Activated T-helper 17 cell treated with anti-CD3 and anti-CD28 coated beads, Interleukin-2, amount 50 U/mL, for 72 hours (primary cell): ENCODE results near the gene REG4. TPM values are rescaled to one million over a fixed set of nuclear protein-coding genes. Genes with fewer than 3 reads are reported as not detected.
A peak's percentile ranks its signal among the peaks of the same experiment; 100 is the strongest.

Source experiments
- ATAC-seq: fragments of 150-1000 bp; cut with Tn5 transposase; replicated peaks from 2 replicates; pipeline ENCODE4 v1.10.0; 2021; ENCODE audit warnings: mild to moderate bottlenecking, moderate library complexity
- H3K27ac Mint-ChIP-seq: one replicate; pipeline ENCODE4 v1.8.0; 2022; ENCODE audit warnings: mixed read lengths
- H3K27me3 Mint-ChIP-seq: one replicate; pipeline ENCODE4 v1.8.0; 2022; ENCODE audit warnings: mixed read lengths
- H3K36me3 Mint-ChIP-seq: one replicate; pipeline ENCODE4 v1.8.0; 2022; ENCODE audit warnings: low read depth, mild to moderate bottlenecking, mixed read lengths
- H3K4me1 Mint-ChIP-seq: one replicate; pipeline ENCODE4 v1.8.0; 2022; ENCODE audit warnings: mixed read lengths
- H3K4me3 Mint-ChIP-seq: one replicate; pipeline ENCODE4 v1.8.0; 2022; ENCODE audit warnings: mild to moderate bottlenecking, mixed read lengths
- H3K9me3 Mint-ChIP-seq: one replicate; pipeline ENCODE4 v1.8.0; 2022; ENCODE audit warnings: mixed read lengths
- total RNA-seq, 2 donors: library from RNA; stranded (reverse); gene quantifications; one replicate each; pipeline ENCODE4 v1.2.3, GENCODE V29; 2022

REG4 gene
- total RNA-seq, 2 donors from 2014 or later: 1.4 TPM; not detected in 1

- no peaks in the 10 kb centered on the region for H3K9me3 Mint-ChIP-seq
- peaks cover 11% of the 10 kb centered on the region for H3K27me3 Mint-ChIP-seq
- H3K36me3 Mint-ChIP-seq: no peaks in the 10 kb centered on the region
- no peak overlapping the region for H3K27ac Mint-ChIP-seq
- H3K4me1 Mint-ChIP-seq: no peaks in the 10 kb centered on the region
- no peak for ATAC-seq
- H3K4me3 Mint-ChIP-seq: no peak overlapping the region
Observed at GRCh38 chr1:119818181-119818580, 6.9 kb upstream of the REG4 start.

GRCh38 chr1:119816407-119816806 lies 5.1 kb upstream of the REG4 start:
- Mint-ChIP-seq H3K27me3 (peaks cover 10% of the 10 kb centered on the region), H3K27ac (no peak overlapping the region), H3K4me3 (no peak overlapping the region), H3K9me3 (no peaks in the 10 kb centered on the region), H3K4me1 (no peaks in the 10 kb centered on the region), H3K36me3 (no peaks in the 10 kb centered on the region)
- ATAC-seq: no peak

GRCh38 chr1:119815928-119816327 lies 4.7 kb upstream of the REG4 start:
- Mint-ChIP-seq H3K27ac (no peak overlapping the region), H3K4me3 (no peak overlapping the region), H3K4me1 (no peaks in the 10 kb centered on the region), H3K27me3 (peaks cover 7% of the 10 kb centered on the region), H3K36me3 (no peaks in the 10 kb centered on the region), H3K9me3 (no peaks in the 10 kb centered on the region)
- ATAC-seq: no peak

- peaks cover 6% of the 10 kb centered on the region for H3K27me3 Mint-ChIP-seq
- H3K36me3 Mint-ChIP-seq: no peaks in the 10 kb centered on the region
- no peak for ATAC-seq
- no peak overlapping the region for H3K4me3 Mint-ChIP-seq
- H3K27ac Mint-ChIP-seq: no peak overlapping the region
- H3K4me1 Mint-ChIP-seq: no peaks in the 10 kb centered on the region
- no peaks in the 10 kb centered on the region for H3K9me3 Mint-ChIP-seq
Observed at GRCh38 chr1:119815361-119815760, 4.1 kb upstream of the REG4 start.

- Mint-ChIP-seq H3K4me1 (no peaks in the 10 kb centered on the region), H3K27me3 (peaks cover 6% of the 10 kb centered on the region), H3K36me3 (no peaks in the 10 kb centered on the region), H3K27ac (no peak overlapping the region), H3K4me3 (no peak overlapping the region), H3K9me3 (no peaks in the 10 kb centered on the region)
- ATAC-seq: no peak
Observed at GRCh38 chr1:119814288-119814687, 3.0 kb upstream of the REG4 start.

- Mint-ChIP-seq H3K27me3 (peaks cover 18% of the 10 kb centered on the region), H3K4me3 (no peak overlapping the region), H3K4me1 (no peaks in the 10 kb centered on the region), H3K27ac (no peak overlapping the region), H3K36me3 (no peaks in the 10 kb centered on the region), H3K9me3 (no peaks in the 10 kb centered on the region)
- ATAC-seq: no peak
Observed at GRCh38 chr1:119811985-119812557, 811 bp upstream of the REG4 start.

GRCh38 chr1:119808972-119809550 lies 2.2 kb downstream of the REG4 start:
- Mint-ChIP-seq H3K27me3 (peaks cover 31% of the 10 kb centered on the region), H3K9me3 (no peaks in the 10 kb centered on the region)

GRCh38 chr1:119808491-119808890 lies 2.8 kb downstream of the REG4 start:
- peaks cover 31% of the 10 kb centered on the region for H3K27me3 Mint-ChIP-seq

More at GRCh38 chr1:119808972-119809550, 2.2 kb downstream of the REG4 start:
- Mint-ChIP-seq H3K4me1 (no peaks in the 10 kb centered on the region), H3K27ac (no peak overlapping the region), H3K4me3 (no peak overlapping the region), H3K36me3 (no peaks in the 10 kb centered on the region)
- ATAC-seq: peak; percentile 74

GRCh38 chr1:119806489-119806888 lies 4.8 kb downstream of the REG4 start:
- no peak overlapping the region for H3K4me3 Mint-ChIP-seq
- H3K4me1 Mint-ChIP-seq: no peaks in the 10 kb centered on the region
- H3K9me3 Mint-ChIP-seq: no peaks in the 10 kb centered on the region
- no peak overlapping the region for H3K27ac Mint-ChIP-seq
- H3K27me3 Mint-ChIP-seq: peaks cover 31% of the 10 kb centered on the region
- no peaks in the 10 kb centered on the region for H3K36me3 Mint-ChIP-seq
- ATAC-seq: no peak

More at GRCh38 chr1:119808491-119808890, 2.8 kb downstream of the REG4 start:
- no peaks in the 10 kb centered on the region for H3K4me1 Mint-ChIP-seq
- H3K27ac Mint-ChIP-seq: no peak overlapping the region
- ATAC-seq: no peak
- no peaks in the 10 kb centered on the region for H3K36me3 Mint-ChIP-seq
- H3K4me3 Mint-ChIP-seq: no peak overlapping the region
- no peaks in the 10 kb centered on the region for H3K9me3 Mint-ChIP-seq

GRCh38 chr1:119805746-119806145 lies 5.5 kb downstream of the REG4 start:
- no peak overlapping the region for H3K4me3 Mint-ChIP-seq
- peaks cover 31% of the 10 kb centered on the region for H3K27me3 Mint-ChIP-seq
- no peaks in the 10 kb centered on the region for H3K4me1 Mint-ChIP-seq
- H3K27ac Mint-ChIP-seq: no peak overlapping the region
- no peaks in the 10 kb centered on the region for H3K9me3 Mint-ChIP-seq
- no peak for ATAC-seq
- no peaks in the 10 kb centered on the region for H3K36me3 Mint-ChIP-seq

- H3K27me3 Mint-ChIP-seq: peaks cover 31% of the 10 kb centered on the region
- H3K9me3 Mint-ChIP-seq: no peaks in the 10 kb centered on the region
- H3K4me1 Mint-ChIP-seq: no peaks in the 10 kb centered on the region
Observed at GRCh38 chr1:119805247-119805646, 6.0 kb downstream of the REG4 start.

GRCh38 chr1:119799599-119800177 lies 11.6 kb downstream of the REG4 start:
- Mint-ChIP-seq H3K9me3 (no peaks in the 10 kb centered on the region), H3K4me3 (no peak overlapping the region), H3K27ac (no peak overlapping the region), H3K4me1 (no peaks in the 10 kb centered on the region), H3K27me3 (peaks cover 2% of the 10 kb centered on the region), H3K36me3 (no peaks in the 10 kb centered on the region)
- ATAC-seq: no peak

More at GRCh38 chr1:119805247-119805646, 6.0 kb downstream of the REG4 start:
- H3K27ac Mint-ChIP-seq: no peak overlapping the region
- H3K4me3 Mint-ChIP-seq: no peak overlapping the region
- H3K36me3 Mint-ChIP-seq: no peaks in the 10 kb centered on the region
- ATAC-seq: no peak

- H3K4me3 Mint-ChIP-seq: no peak overlapping the region
- H3K36me3 Mint-ChIP-seq: no peaks in the 10 kb centered on the region
- no peaks in the 10 kb centered on the region for H3K27me3 Mint-ChIP-seq
- H3K27ac Mint-ChIP-seq: no peak overlapping the region
- no peaks in the 10 kb centered on the region for H3K4me1 Mint-ChIP-seq
- no peaks in the 10 kb centered on the region for H3K9me3 Mint-ChIP-seq
- ATAC-seq: no peak
Observed at GRCh38 chr1:119799003-119799402, 12.3 kb downstream of the REG4 start.

GRCh38 chr1:119797606-119798005 lies 13.7 kb downstream of the REG4 start:
- Mint-ChIP-seq H3K27me3 (peaks cover 4% of the 10 kb centered on the region), H3K27ac (no peak overlapping the region), H3K9me3 (no peaks in the 10 kb centered on the region), H3K4me3 (no peak overlapping the region), H3K4me1 (no peaks in the 10 kb centered on the region), H3K36me3 (no peaks in the 10 kb centered on the region)
- ATAC-seq: no peak

GRCh38 chr1:119797162-119797561 lies 14.1 kb downstream of the REG4 start:
- Mint-ChIP-seq H3K36me3 (no peaks in the 10 kb centered on the region), H3K27ac (no peak overlapping the region), H3K4me3 (no peak overlapping the region), H3K4me1 (no peaks in the 10 kb centered on the region), H3K9me3 (no peaks in the 10 kb centered on the region), H3K27me3 (peaks cover 4% of the 10 kb centered on the region)
- ATAC-seq: no peak
